ENCODE data around the gene PHLDB3. TPM values are rescaled to one million over a fixed set of nuclear protein-coding genes. Genes with fewer than 3 reads are reported as not detected.

PHLDB3 gene
- total RNA-seq, 4 donors from 2014 or later = 1.9 to 5.7 (median 3.5) TPM

DNA sequence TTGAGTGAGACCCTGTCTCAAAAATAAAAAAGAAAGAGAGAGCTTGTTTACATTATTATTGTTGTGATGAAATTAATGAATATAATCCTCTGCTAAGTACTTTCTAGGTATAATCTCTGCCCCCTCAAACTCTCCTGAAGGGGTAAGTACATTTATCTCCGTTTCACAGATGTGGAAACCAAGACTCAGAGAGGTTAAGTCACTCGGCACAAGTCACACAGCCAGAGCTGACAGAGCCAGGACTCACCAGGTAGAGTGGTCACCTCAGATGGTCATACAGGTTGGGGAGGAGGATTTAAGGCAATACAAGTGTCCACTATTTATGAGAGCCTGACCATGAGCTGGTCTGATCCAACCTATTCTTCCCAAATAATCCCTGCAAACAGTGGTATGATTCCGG is 24.0 kb downstream of the PHLDB3 start:
- TF ChIP-seq, protein P1, sequence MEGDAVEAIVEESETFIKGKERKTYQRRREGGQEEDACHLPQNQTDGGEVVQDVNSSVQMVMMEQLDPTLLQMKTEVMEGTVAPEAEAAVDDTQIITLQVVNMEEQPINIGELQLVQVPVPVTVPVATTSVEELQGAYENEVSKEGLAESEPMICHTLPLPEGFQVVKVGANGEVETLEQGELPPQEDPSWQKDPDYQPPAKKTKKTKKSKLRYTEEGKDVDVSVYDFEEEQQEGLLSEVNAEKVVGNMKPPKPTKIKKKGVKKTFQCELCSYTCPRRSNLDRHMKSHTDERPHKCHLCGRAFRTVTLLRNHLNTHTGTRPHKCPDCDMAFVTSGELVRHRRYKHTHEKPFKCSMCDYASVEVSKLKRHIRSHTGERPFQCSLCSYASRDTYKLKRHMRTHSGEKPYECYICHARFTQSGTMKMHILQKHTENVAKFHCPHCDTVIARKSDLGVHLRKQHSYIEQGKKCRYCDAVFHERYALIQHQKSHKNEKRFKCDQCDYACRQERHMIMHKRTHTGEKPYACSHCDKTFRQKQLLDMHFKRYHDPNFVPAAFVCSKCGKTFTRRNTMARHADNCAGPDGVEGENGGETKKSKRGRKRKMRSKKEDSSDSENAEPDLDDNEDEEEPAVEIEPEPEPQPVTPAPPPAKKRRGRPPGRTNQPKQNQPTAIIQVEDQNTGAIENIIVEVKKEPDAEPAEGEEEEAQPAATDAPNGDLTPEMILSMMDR (IDR thresholded peaks at IDR 0.05; ENCODE audit: low read depth) = no peak

DNA sequence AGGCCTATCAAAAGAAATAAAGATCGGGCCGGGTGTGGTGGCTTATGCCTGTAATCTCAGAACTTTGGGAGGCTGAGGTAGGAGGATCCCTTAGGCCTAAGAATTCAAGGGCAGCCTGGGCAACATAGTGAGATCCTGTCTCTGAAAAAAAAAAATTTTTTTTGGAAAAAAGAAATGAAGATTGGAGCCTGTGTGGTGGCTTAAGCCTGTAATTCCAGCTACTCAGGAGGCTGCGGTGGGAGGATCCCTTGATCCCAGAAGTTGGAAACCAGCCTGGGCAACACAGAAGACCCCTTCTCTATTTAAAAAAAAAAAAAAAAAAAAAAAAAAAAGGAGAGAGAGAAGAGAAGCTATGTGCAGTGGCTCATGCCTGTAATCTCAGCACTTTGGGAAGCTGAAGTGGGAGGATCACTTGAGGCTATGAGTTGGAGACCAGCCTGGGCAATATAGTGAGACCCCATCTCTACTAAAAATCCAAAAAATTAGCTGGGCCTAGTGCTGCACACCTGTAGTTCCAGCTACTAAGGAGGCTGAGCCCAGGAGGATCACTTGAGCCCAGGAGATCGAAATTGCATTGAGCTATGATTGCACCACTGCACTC is 24.5 kb downstream of the PHLDB3 start:
- TF ChIP-seq, protein P1 (IDR thresholded peaks at IDR 0.05; ENCODE audit: low read depth) = no peak

DNA sequence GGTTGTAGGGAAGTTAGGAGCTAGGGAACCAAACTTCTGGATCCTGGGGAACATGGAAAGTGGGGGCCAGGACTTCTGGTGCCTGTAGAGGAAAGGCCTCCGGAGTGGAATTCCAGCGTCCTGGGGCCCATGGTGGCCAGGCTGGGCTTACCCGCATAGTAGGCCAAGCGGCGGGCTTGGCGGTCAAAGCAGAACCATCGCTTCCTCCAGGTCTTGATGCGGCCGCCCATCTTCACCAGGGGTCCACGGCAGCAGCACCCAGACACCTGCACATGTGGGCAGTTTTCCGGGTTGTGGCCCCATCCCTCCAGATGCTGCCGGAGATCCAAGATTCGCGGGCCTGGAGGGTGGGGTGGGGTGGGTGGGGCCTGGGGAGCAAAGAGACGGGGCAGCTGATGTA is 25.3 kb downstream of the PHLDB3 start:
- TF ChIP-seq, protein P1 (IDR thresholded peaks at IDR 0.05; ENCODE audit: low read depth) = no peak

DNA sequence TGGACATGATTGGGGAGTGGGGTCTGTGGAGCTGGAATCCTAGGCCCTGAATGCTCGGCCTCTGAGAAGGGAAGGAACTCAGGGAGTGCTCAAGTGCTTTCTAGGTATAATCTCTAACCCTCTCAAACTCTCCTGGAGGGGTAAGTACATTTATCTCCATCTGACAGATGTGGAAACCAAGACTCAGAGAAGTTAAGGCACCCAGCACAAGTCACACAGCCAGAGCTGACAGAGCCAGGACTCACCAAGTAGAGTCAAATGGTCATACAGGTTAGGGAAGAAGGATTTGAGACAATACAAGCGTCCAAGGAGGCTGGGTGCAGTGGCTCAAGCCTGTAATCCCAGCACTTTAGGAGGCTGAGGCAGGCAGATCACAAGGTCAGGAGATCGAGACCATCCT is 26.2 kb downstream of the PHLDB3 start:
- TF ChIP-seq, protein P1 (IDR thresholded peaks at IDR 0.05; ENCODE audit: low read depth) = no peak

DNA sequence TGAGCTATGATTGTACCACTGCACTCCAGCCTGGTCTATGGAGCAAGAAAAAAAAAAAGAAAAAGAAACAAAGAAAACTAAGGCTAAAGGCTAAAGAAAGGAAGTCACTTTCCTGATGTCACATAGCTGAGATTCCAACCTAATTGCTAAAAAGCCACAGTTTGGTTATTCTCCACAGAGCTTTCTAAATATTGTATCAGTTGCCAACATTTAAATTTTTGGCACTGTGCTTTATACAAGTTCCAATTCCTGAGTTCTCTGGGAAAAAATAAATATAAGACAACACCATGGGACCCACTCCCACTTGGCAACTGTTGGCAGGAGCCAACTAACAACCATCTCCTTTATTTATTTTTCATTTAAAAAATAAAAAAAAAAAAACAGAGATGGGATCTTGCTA is 27.9 kb downstream of the PHLDB3 start:
- TF ChIP-seq, protein P1 (IDR thresholded peaks at IDR 0.05; ENCODE audit: low read depth) = no peak

DNA sequence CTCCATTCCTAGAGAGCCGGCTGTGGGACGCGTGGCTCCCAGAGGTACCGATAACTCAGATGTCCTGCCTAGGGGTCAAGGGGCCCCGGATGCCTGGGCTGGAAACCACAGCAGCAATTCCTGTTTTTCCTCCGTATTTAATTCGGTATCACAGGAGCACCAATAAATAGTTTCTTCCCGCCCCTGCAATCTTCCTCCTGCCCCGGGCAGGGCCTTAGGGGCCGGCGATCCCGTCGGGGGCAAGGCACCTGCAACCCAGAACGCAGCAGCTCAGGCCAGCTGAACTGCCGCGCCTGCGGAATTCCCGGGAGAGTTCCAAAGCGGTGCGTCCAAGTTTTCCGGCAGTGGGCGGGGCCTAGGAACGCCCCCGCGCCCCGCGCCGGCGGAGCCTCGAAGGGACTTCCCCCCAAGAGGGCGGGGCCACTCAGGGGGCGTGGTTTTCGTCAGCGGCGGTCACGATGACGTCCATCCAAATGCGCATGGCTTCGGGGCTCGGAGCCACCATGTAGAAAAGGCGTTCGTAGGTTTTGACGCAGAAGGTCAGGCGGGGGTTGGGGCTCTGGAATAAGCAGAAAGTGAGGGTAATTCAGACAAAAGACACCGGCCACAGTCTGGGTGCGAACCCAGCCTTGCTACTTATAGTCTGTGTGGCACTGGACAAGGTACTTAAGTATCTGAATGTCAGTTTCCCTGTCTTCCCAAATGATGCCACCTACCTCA is 29.4 kb downstream of the PHLDB3 start:
- TF ChIP-seq, protein P1 (IDR thresholded peaks at IDR 0.05; ENCODE audit: low read depth) = no peak

DNA sequence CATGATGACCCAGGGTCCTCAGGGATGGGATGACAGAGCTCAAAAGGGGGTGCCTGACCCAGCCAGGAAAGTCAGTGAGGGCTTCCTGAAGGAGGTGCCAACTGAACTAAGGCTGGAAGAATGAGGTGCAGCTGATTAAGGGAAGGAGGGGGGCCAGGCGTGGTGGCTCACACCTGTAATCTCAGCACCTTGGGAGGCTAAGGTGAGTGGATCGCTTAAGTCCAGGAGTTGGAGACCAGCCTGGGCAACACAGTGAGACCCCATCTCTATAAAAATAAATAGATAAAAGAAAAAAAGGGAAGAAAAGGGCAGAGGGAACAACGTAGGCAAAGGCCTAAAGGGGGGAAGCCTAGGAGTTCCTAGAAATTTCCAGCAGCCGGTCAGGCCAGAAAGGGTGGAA is 30.1 kb downstream of the PHLDB3 start:
- TF ChIP-seq, protein P1 (IDR thresholded peaks at IDR 0.05; ENCODE audit: low read depth) = no peak
